HepG2 (cell line): ENCODE results near the gene BBOX1.

Experiments used
- ATF3 ChIP-seq: sonication (generic); formaldehyde crosslinking; IDR thresholded peaks from 2 replicates; pipeline ENCODE4 v1.4.0; 2020; ENCODE audit warnings: missing genetic modification reagents
- CTCF ChIP-seq: sonication (generic); formaldehyde crosslinking; IDR thresholded peaks from 2 replicates; pipeline ENCODE4 v1.5.0; 2020; ENCODE audit warnings: mild to moderate bottlenecking, missing genetic modification reagents, moderate library complexity
- GABPA ChIP-seq, 2 experiments: IDR thresholded peaks; 2 replicates each; pipeline ENCODE4 v1.6.1; 2011 to 2016; ENCODE audit warnings: low read depth in 2 of 2, low read length in 1 of 2, missing biosample characterization in 1 of 2, missing genetic modification characterization in 1 of 2
- GFI1 ChIP-seq: sonication (generic); formaldehyde crosslinking; IDR thresholded peaks from 2 replicates; pipeline ENCODE4 v1.5.0; 2020; ENCODE audit warnings: missing genetic modification reagents, mild to moderate bottlenecking, borderline replicate concordance
- GTF2F1 ChIP-seq: fragments of 150-350 bp; IDR thresholded peaks from 2 replicates; pipeline ENCODE4 v1.6.1; 2014; ENCODE audit warnings: low read length
- HNRNPK ChIP-seq: fragments of 200-400 bp; formaldehyde crosslinking; IDR thresholded peaks from 2 replicates; pipeline ENCODE4 v1.6.1; 2018; ENCODE audit warnings: low read length, low read depth, moderate library complexity, mild to moderate bottlenecking; ENCODE audit not compliant: poor library complexity, severe bottlenecking
- PATZ1 ChIP-seq: sonication (generic); formaldehyde crosslinking; IDR thresholded peaks from 2 replicates; pipeline ENCODE4 v1.4.0; 2020; ENCODE audit warnings: missing genetic modification reagents
- RAD21 ChIP-seq: fragments of 450-650 bp; formaldehyde crosslinking; IDR thresholded peaks from 2 replicates; pipeline ENCODE4 v1.5.0; 2020; ENCODE audit warnings: mild to moderate bottlenecking
- TRIM22 ChIP-seq: fragments of 450-650 bp; IDR thresholded peaks from 2 replicates; pipeline ENCODE4 v1.6.1; 2017
- ZBTB7A ChIP-seq: sonication (generic); formaldehyde crosslinking; IDR thresholded peaks from 2 replicates; pipeline ENCODE4 v1.8.0; 2022; ENCODE audit warnings: mild to moderate bottlenecking, missing genetic modification reagents
- ZNF281 ChIP-seq: sonication (generic); formaldehyde crosslinking; IDR thresholded peaks from 2 replicates; pipeline ENCODE4 v1.4.0; 2020; ENCODE audit warnings: missing genetic modification reagents, borderline replicate concordance
- ZNF569 ChIP-seq: sonication (generic); formaldehyde crosslinking; IDR thresholded peaks from 2 replicates; pipeline ENCODE4 v1.5.0; 2020; ENCODE audit warnings: mild to moderate bottlenecking, missing genetic modification reagents, moderate library complexity, borderline replicate concordance

- TF ChIP-seq TRIM22 = no peak
- no peak for TF ChIP-seq GTF2F1
- TF ChIP-seq ATF3 = no peak
- no peak for TF ChIP-seq PATZ1 (CRISPR knock-in tag)
- no peak for TF ChIP-seq CTCF
- TF ChIP-seq ZBTB7A = no peak
- no peak for TF ChIP-seq ZNF281 (CRISPR knock-in tag)
- no peak for TF ChIP-seq ZNF569
- TF ChIP-seq GABPA (IDR thresholded peaks at IDR 0.05; ENCODE audit: low read depth, low read length) = no peak
- no peak for TF ChIP-seq GABPA (CRISPR knock-in tag; IDR thresholded peaks at IDR 0.05; ENCODE audit: low read depth)
- TF ChIP-seq GFI1 = no peak
- no peak for TF ChIP-seq RAD21 (CRISPR knock-in tag)
- TF ChIP-seq HNRNPK = no peak
Observed at GRCh38 chr11:27083241-27083640, 42.6 kb downstream of the BBOX1 start.
